Tongue (tissue), 2 donors: ENCODE results near the gene TXNDC15. TPM values are rescaled to one million over a fixed set of nuclear protein-coding genes. Genes with fewer than 3 reads are reported as not detected.
"Not testable (repeated sequence)": the region's sequence is repeated elsewhere in the genome, so short reads cannot be mapped to it uniquely, and the experiment has no call there.

Source experiments
- DNase-seq: peaks from one replicate; pipeline ENCODE4 v3.0.0-alpha.2; 2015
- total RNA-seq: library from RNA; depleted of rRNA; stranded (reverse); fragments of >200 nt; gene quantifications from one replicate; pipeline ENCODE4 v1.2.3, GENCODE V29; 2014

TXNDC15 gene
- total RNA-seq, 1 donor from 2014 or later = 104 TPM

GRCh38 chr5:134878403-134878802, 4.2 kb downstream of the TXNDC15 start:
- no peak for DNase-seq

- no peak for DNase-seq
These were observed 5.3 kb downstream of the TXNDC15 start for GRCh38 chr5:134879456-134879855.

DNA sequence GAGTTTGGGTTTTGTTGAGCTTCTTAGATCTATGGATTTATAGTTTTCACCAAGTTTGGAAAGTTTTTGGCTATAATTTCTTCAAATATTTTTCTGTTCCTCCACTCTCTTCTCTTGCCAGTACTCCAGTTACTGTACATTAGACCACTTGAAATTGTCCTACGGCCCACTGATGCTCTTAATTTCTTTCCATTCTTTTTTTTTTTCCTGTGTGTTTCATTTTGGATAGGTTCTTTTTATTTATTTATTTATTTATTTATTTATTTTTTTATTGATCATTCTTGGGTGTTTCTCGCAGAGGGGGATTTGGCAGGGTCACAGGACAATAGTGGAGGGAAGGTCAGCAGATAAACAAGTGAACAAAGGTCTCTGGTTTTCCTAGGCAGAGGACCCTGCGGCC, 6.8 kb downstream of the TXNDC15 start:
- DNase-seq = not testable (repeated sequence)

GRCh38 chr5:134881711-134882110, 7.5 kb downstream of the TXNDC15 start:
- not testable (repeated sequence) for DNase-seq

DNA sequence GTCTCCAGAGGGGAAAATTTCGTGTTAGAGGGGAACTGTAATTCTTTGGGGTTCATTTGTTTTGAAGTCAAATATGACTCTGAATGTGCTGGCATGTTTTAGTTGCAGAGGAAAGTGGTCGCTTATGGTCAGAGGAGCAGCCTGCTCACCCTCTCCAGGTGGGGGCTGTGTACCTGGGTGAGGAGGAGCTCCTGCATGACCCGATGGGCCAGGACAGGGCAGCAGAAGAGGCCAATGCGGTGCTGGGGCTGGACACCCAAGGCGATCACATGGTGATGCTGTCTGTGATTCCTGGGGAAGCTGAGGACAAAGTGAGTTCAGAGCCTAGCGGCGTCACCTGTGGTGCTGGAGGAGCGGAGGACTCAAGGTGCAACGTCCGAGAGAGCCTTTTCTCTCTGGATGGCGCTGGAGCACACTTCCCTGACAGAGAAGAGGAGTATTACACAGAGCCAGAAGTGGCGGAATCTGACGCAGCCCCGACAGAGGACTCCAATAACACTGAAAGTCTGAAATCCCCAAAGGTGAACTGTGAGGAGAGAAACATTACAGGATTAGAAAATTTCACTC, 13.5 kb downstream of the TXNDC15 start:
- no peak for DNase-seq

DNA sequence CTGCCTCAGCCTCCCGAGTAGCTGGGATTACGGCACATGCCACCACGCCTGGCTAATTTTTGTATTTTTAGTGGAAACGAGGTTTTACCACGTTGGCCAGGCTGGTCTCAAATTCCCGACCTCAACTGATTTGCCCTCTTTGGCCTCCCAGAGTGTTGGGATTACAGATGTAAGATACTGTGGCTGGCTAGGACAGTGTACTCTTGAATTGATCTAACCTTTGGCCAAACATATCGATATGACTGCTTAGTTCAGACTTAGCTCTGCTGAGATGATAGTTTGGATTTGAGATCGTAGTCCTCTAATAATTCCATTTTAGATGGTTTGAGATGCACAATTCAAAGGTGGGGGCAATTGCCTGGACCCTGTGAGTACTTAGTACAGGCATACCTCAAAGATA, 15.2 kb downstream of the TXNDC15 start:
- no peak for DNase-seq

DNA sequence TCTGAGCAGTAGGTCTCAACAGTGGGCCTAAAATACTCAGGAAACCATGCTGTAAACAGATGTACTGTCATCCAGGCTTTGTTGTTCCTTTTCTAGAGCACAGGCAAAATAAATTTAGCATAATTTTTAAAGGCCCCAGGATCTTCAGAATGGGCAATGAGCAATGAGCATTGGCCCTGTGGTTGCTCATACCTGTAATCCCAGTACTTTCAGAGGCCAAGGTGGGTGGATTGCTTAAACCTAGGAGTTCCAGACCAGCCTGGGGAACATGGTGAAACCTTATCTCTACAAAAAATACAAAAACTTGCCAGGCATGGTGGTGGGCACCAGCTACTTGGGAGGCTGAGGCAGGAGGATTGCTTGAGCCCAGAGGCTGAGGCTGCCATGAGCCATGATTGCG, 17.3 kb downstream of the TXNDC15 start:
- DNase-seq = no peak

GRCh38 chr5:134892282-134892681, 18.1 kb downstream of the TXNDC15 start:
- no peak for DNase-seq

GRCh38 chr5:134892926-134893325, 18.8 kb downstream of the TXNDC15 start:
- no peak for DNase-seq

DNA sequence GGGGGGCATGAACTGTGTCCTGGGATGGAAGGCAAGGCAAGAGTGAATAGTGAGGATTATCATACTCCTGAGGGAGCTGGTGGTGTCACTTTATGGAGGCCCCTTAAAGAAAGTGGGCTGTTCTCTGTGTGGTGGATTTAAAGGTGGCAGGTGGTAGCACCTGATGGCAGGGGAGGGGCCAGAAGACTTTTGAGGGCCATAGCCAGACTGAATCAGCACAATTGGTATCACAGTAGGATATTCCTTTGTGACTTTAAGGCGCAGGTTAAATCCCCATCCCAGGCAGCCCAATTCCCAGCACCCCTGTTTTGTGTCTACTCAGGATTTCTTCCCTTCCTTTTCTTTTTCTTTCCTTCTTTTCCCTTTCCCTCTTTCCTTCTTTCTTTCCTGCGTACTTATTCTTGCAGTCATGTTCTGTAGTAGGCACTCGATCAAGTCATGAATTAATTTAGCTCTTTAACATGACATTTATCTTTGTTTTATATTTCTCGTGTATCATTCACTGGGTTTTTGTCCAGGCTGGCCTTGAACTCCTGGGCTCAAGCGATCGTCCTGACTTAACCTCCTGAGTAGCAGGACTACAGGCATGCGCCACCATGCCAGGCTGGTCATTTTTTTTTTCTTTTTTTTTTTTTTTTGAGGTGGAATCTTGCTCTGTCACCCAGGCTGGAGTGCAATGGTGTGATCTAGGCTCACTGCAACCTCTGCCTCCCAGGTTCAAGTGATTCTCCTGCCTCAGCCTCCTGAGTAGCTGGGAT, 19.8 kb downstream of the TXNDC15 start:
- DNase-seq = no peak

DNA sequence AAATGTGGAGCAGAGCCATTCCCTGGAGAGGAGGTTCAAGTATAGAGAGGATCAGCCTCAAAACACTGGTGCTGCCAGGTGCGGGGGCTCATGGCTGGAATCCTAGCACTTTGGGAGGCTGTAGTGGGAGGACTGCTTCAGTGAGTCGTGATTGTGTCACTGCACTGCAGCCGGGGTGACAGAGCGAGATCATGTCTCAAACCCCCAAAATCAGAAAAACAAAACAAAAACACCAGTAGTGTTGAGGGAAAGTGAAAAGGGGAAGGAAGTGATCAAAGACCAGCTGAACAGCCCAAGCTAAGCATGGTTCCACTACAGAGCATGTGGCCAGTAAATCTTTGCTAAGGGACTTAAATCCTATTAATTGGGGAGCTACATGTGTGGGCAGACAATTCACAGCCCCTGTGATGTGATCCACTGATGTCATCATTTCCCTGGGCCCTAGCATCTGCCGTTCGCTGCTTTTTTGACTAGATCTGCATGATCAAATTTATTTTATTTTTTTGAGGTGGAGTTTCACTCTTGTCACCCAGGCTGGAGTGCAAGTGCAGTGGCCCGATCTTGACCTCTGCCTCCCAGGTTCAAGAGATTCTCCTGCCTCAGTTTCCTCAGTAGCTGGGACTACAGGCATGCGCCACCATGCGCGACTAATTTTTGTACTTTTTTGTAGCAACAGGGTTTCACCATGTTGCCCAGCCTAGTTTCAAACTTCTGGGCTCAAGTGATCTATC, 28.1 kb downstream of the TXNDC15 start:
- no peak for DNase-seq

GRCh38 chr5:134904610-134905245, 30.6 kb downstream of the TXNDC15 start, which contains the start of gene PCBD2:
PCBD2 (plus strand) TSS chr5:134905131; CDS start chr5:134905140, 9 bp downstream.
- peak; percentile 95 for DNase-seq

DNA sequence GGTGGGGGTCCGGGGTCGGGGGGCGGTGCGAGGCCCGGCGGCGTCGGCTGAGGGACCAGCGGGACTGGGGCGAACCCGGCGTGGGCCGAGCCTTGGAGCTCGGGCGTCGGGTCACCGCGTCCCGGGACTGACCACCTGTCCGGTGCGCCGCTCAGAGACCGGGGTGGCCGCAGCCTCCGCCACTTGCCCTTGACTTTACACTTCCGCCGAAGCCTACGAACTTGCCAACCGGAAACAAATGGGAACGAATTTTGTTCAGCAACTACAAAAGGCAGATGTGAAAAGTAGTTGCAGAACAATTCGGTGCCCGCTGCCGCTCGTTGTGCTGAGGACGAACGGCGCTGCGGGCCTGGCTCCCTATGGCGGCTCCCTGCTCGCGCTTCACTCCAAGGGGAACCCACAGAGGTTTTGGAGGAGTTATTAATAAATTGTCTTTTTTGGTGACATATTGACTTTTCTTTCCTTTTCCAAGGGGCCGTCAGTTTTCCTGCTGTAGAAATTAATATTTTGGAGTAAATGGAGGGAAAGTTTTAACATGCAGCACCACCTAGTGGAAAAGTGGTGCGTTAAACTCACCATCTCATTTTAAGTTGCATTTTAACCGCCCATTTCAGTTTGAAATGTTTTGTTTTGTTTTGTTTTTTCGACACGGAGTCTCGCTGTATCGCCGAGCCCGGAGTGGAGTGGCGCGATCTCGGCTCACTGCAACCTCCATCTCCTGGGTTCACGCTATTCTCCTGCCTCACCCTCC, 31.2 kb downstream of the TXNDC15 start:
- peak; percentile 89 for DNase-seq

- no peak for DNase-seq
These were observed 32.6 kb downstream of the TXNDC15 start for GRCh38 chr5:134906811-134907210.

DNA sequence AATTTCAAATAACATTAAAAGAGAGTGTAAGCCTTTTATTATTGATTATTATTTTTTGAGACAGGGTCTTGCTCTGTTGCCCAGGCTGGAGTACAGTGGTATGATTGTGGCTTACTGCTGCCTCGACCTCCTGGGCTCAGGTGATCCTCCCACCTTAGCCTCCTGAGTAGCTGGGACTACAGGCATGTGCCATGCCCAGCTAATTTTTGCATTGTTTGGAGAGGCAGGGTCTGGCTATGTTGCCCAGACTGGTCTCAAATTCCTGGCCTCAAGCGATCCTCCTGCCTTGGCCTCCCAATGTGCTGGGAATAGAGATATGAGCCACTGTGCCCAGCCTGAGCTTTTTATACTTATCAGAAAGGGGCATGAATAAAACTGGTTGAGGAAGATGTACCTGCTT, 36.6 kb downstream of the TXNDC15 start:
- DNase-seq = not testable (repeated sequence)

GRCh38 chr5:134911285-134912206, 37.4 kb downstream of the TXNDC15 start:
- no peak for DNase-seq

- no peak for DNase-seq
These were observed 39.1 kb downstream of the TXNDC15 start for GRCh38 chr5:134913254-134913653.

DNA sequence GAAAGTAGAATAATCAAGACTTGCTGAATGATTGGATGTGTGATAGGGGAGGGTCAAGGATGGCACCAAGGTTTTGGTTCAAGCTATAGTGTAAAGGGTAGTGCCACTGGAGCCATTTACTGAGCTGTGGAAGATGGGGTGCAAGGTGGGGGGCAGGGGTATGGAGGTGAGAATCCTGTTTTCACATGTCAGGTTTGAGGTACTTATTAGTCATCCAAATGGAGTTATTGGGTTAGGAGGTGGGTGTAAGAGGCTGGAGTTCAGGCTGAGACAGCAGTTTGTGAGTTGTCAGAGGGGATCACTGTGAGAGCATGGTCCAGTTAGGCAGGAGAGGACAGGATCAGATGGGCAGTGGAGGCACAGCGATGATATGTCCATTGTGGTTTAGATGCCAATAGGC, 39.6 kb downstream of the TXNDC15 start:
- no peak for DNase-seq

- no peak for DNase-seq
These were observed 43.1 kb downstream of the TXNDC15 start for GRCh38 chr5:134917070-134917815.

DNA sequence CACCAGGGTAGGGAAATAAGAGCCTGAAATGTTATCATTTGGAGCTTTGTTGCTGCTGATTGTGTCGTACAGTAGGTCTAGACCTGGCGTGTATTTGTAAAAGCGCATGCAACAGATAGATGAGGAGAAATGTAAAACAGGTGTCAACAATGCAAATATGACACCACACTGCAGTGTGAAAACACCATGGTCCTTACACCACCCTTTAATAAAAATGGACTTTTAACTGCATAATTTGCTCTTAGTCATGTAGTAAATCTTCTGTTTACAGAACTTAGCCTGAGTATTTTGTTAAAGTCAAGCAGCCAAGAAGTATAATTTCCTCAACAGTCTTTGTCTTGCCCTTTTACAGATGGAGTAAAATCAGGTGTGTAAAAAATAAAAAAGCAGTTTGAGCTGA, 44.7 kb downstream of the TXNDC15 start:
- DNase-seq = no peak
